ENCODE data around the gene AAK1. TPM values are rescaled to one million over a fixed set of nuclear protein-coding genes. Genes with fewer than 3 reads are reported as not detected.

AAK1 gene
- total RNA-seq, 1 experiment from 2014 or later, result 35.6 TPM

GRCh38 chr2:69625078-69625795, 18.3 kb downstream of the AAK1 start:
- DNase-seq (ENCODE audit: low spot score) (no peak), ATAC-seq (no peak)
- ChIA-PET POLR2A (no interaction called here), CTCF (no interaction called here)
- no peak overlapping the region for H3K4me3 Mint-ChIP-seq
- H3K4me1 Mint-ChIP-seq, result peaks cover 6% of the 10 kb centered on the region
- peaks cover 5% of the 10 kb centered on the region; the same call in 1 of the 2 replicates for H3K36me3 Mint-ChIP-seq
- no peak overlapping the region for H3K27ac Mint-ChIP-seq
- H3K9me3 Mint-ChIP-seq, result peaks cover 8% of the 10 kb centered on the region
- TF ChIP-seq FOXP4 (CRISPR knock-in tag; IDR thresholded peaks at IDR 0.05) (no peak), ELF4 (CRISPR knock-in tag; IDR thresholded peaks at IDR 0.05; ENCODE audit: low read depth) (no peak), ATF2 (CRISPR knock-in tag; IDR thresholded peaks at IDR 0.05; ENCODE audit: borderline replicate concordance, low read depth) (no peak), CREM (CRISPR knock-in tag; IDR thresholded peaks at IDR 0.05) (no peak), MYBL2 (CRISPR knock-in tag; IDR thresholded peaks at IDR 0.05) (no peak), ZNF232 (CRISPR knock-in tag; IDR thresholded peaks at IDR 0.05) (no peak)
- no peaks in the 10 kb centered on the region for H3K27me3 Mint-ChIP-seq (ENCODE audit: low read depth)

GRCh38 chr2:69624611-69625010, 18.9 kb downstream of the AAK1 start:
- ChIA-PET POLR2A (no interaction called here), CTCF (no interaction called here)
- Mint-ChIP-seq H3K4me3 (no peak overlapping the region), H3K9me3 (peaks cover 8% of the 10 kb centered on the region), H3K4me1 (peaks cover 1% of the 10 kb centered on the region), H3K36me3 (peaks cover 5% of the 10 kb centered on the region; the same call in 1 of the 2 replicates), H3K27ac (no peak overlapping the region), H3K27me3 (ENCODE audit: low read depth) (no peaks in the 10 kb centered on the region)
- no peak for DNase-seq (ENCODE audit: low spot score)
- no peak for ATAC-seq
- TF ChIP-seq ZNF317 (CRISPR knock-in tag; IDR thresholded peaks at IDR 0.05; ENCODE audit: borderline replicate concordance, low read depth), result no peak
- TF ChIP-seq TP53 (CRISPR knock-in tag; IDR thresholded peaks at IDR 0.05), result no peak
- TF ChIP-seq NFATC4 (CRISPR knock-in tag; IDR thresholded peaks at IDR 0.05), result no peak
- no peak for TF ChIP-seq SP1 (CRISPR knock-in tag; conservative IDR thresholded peaks at IDR 0.05)
- no peak for TF ChIP-seq AR (CRISPR knock-in tag; IDR thresholded peaks at IDR 0.05)
- TF ChIP-seq MYBL2 (CRISPR knock-in tag; IDR thresholded peaks at IDR 0.05), result no peak
- TF ChIP-seq ERG (CRISPR knock-in tag; IDR thresholded peaks at IDR 0.05), result no peak
- TF ChIP-seq ELF4 (CRISPR knock-in tag; IDR thresholded peaks at IDR 0.05; ENCODE audit: low read depth), result no peak
- TF ChIP-seq TEAD1 (CRISPR knock-in tag; IDR thresholded peaks at IDR 0.05), result no peak
- TF ChIP-seq ZNF232 (CRISPR knock-in tag; IDR thresholded peaks at IDR 0.05), result no peak
- TF ChIP-seq CREM (CRISPR knock-in tag; IDR thresholded peaks at IDR 0.05), result no peak
- no peak for TF ChIP-seq IRF2 (CRISPR knock-in tag; IDR thresholded peaks at IDR 0.05; ENCODE audit: borderline replicate concordance, low read depth)
- TF ChIP-seq MAX (CRISPR knock-in tag; IDR thresholded peaks at IDR 0.05), result no peak
- TF ChIP-seq TCF7 (CRISPR knock-in tag; IDR thresholded peaks at IDR 0.05; ENCODE audit: low read depth), result no peak
- TF ChIP-seq IRF1 (CRISPR knock-in tag; IDR thresholded peaks at IDR 0.05), result no peak
- no peak for TF ChIP-seq JUN (CRISPR knock-in tag; IDR thresholded peaks at IDR 0.05)
